HS-27A (cell line): ENCODE measurements around the gene SPINDOC.

Source experiments
- DNase-seq: peaks from one replicate; pipeline ENCODE4 v3.0.0-alpha.2; 2012; ENCODE audit warnings: low read depth, missing footprints

The SPINDOC gene

GRCh38 chr11:63832336-63832735 is 19.1 kb downstream of the SPINDOC start:
- no peak for DNase-seq

GRCh38 chr11:63833048-63833447 is 19.8 kb downstream of the SPINDOC start:
- no peak for DNase-seq

GRCh38 chr11:63834535-63835157 is 21.4 kb downstream of the SPINDOC start:
- no peak for DNase-seq

GRCh38 chr11:63835158-63835545 is 21.9 kb downstream of the SPINDOC start:
- no peak for DNase-seq

- no peak for DNase-seq
These were observed 23.9 kb downstream of the SPINDOC start for GRCh38 chr11:63837027-63837688.

GRCh38 chr11:63837739-63838138 is 24.5 kb downstream of the SPINDOC start:
- no peak for DNase-seq

- no peak for DNase-seq
These were observed 25.0 kb downstream of the SPINDOC start for GRCh38 chr11:63838150-63838677.

GRCh38 chr11:63838678-63839507 is 25.6 kb downstream of the SPINDOC start, which contains the start of gene MARK2:
Gene MARK2, plus strand, starts transcription at chr11:63839110. Its CDS starts 397 bp downstream, at chr11:63839507.
- DNase-seq = peak; percentile 98

GRCh38 chr11:63839508-63840355 is 26.5 kb downstream of the SPINDOC start:
- DNase-seq = no peak

GRCh38 chr11:63840356-63841060 is 27.3 kb downstream of the SPINDOC start:
- no peak for DNase-seq

- no peak for DNase-seq
These were observed 28.3 kb downstream of the SPINDOC start for GRCh38 chr11:63841554-63841953.

- no peak for DNase-seq
These were observed 29.8 kb downstream of the SPINDOC start for GRCh38 chr11:63843041-63843440.

- no peak for DNase-seq
These were observed 31.6 kb downstream of the SPINDOC start for GRCh38 chr11:63844836-63845235.

GRCh38 chr11:63845303-63845702 is 32.0 kb downstream of the SPINDOC start:
- DNase-seq = no peak

- no peak for DNase-seq
These were observed 32.7 kb downstream of the SPINDOC start for GRCh38 chr11:63845911-63846310.

GRCh38 chr11:63846897-63847296 is 33.6 kb downstream of the SPINDOC start:
- DNase-seq = no peak

- DNase-seq = no peak
These were observed 34.1 kb downstream of the SPINDOC start for GRCh38 chr11:63847363-63847762.

- DNase-seq = no peak
These were observed 36.4 kb downstream of the SPINDOC start for GRCh38 chr11:63849691-63850090.

- DNase-seq = no peak
These were observed 37.7 kb downstream of the SPINDOC start for GRCh38 chr11:63850920-63851319.

GRCh38 chr11:63851364-63851763 is 38.1 kb downstream of the SPINDOC start:
- DNase-seq = no peak

- no peak for DNase-seq
These were observed 40.2 kb downstream of the SPINDOC start for GRCh38 chr11:63853476-63853875.
